HEK293 (cell line): ENCODE results near the gene MOV10L1.

ENCODE experiments used
- ZBTB48 ChIP-seq: fragments of 450-650 bp; formaldehyde crosslinking; IDR thresholded peaks from 2 replicates; pipeline ENCODE4 v1.5.1; 2016; ENCODE audit warnings: missing biosample characterization, missing genetic modification characterization
- ZNF664 ChIP-seq: fragments of 450-650 bp; formaldehyde crosslinking; IDR thresholded peaks from 2 replicates; pipeline ENCODE4 v1.5.1; 2016; ENCODE audit warnings: missing biosample characterization, missing genetic modification characterization
- TF ChIP-seq, protein P1 (sequence below): fragments of 450-650 bp; formaldehyde crosslinking; IDR thresholded peaks from 2 replicates; pipeline ENCODE4 v1.5.1; 2016; ENCODE audit warnings: missing biosample characterization, missing genetic modification characterization

DNA sequence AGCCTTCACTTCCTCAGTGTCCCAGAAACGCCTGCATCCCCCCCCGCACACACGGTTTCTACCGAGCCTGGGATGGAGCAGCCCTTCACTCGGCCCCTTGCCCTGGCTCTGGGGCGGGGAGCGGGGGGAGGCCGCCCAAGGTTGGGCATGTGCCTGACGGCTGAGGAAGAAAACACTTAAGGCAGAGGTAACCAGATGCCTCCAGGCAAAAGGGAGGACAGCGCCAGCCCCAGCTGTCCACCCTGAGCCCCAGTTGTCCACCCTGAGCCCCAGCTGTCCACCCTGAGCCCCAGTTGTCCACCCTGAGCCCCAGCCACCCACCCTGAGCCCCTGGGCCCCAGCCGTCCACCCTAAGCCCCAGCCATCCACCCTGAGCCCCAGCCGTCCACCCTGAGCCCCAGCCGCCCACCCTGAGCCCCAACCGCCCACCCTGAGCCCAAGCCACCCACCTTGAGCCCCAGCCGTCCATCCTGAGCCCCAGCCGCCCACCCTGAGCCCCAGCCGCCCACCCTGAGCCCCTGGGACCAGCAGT, 27.9 kb upstream of the MOV10L1 start:
- TF ChIP-seq ZBTB48 (tag by site-specific recombination) = no peak
- TF ChIP-seq ZNF664 (tag by site-specific recombination) = no peak
- TF ChIP-seq, protein P1, sequence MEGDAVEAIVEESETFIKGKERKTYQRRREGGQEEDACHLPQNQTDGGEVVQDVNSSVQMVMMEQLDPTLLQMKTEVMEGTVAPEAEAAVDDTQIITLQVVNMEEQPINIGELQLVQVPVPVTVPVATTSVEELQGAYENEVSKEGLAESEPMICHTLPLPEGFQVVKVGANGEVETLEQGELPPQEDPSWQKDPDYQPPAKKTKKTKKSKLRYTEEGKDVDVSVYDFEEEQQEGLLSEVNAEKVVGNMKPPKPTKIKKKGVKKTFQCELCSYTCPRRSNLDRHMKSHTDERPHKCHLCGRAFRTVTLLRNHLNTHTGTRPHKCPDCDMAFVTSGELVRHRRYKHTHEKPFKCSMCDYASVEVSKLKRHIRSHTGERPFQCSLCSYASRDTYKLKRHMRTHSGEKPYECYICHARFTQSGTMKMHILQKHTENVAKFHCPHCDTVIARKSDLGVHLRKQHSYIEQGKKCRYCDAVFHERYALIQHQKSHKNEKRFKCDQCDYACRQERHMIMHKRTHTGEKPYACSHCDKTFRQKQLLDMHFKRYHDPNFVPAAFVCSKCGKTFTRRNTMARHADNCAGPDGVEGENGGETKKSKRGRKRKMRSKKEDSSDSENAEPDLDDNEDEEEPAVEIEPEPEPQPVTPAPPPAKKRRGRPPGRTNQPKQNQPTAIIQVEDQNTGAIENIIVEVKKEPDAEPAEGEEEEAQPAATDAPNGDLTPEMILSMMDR = no peak
